NB4 (cell line): ENCODE measurements around the gene ELP5.
"Not testable (repeated sequence)": the region's sequence is repeated elsewhere in the genome, so short reads cannot be mapped to it uniquely, and the experiment has no call there.

ENCODE experiments used
- DNase-seq: peaks from one replicate; pipeline ENCODE4 v3.0.0; 2010; ENCODE audit warnings: low read depth
- H3K4me3 ChIP-seq: one replicate; pipeline ENCODE4 v1.5.1; 2011; ENCODE audit warnings: mild to moderate bottlenecking, low read depth, low read length, moderate library complexity
- CTCF ChIP-seq: IDR thresholded peaks from one replicate; pipeline ENCODE4 v1.5.1; 2012; ENCODE audit warnings: low read depth, low read length
- MAX ChIP-seq: IDR thresholded peaks from 2 replicates; pipeline ENCODE4 v1.6.1; 2011; ENCODE audit warnings: low read depth, low read length
- MYC ChIP-seq: IDR thresholded peaks from 2 replicates; pipeline ENCODE4 v1.6.1; 2011; ENCODE audit warnings: low read depth, low read length
- POLR2A ChIP-seq: IDR thresholded peaks from 2 replicates; pipeline ENCODE4 v1.6.1; 2011; ENCODE audit warnings: mild to moderate bottlenecking; ENCODE audit not compliant: insufficient read length; ENCODE audit errors: extremely low read depth

Gene ELP5

GRCh38 chr17:7242717-7243452, 9.1 kb upstream of the ELP5 start:
- TF ChIP-seq MAX (peak; percentile 91), CTCF (no peak), MYC (peak; percentile 86)
- peak; percentile 90 for DNase-seq

GRCh38 chr17:7243453-7243729, 8.6 kb upstream of the ELP5 start:
- no peak for DNase-seq
- TF ChIP-seq MYC, result no peak
- TF ChIP-seq CTCF, result no peak
- no peak for TF ChIP-seq MAX
- TF ChIP-seq POLR2A, result no peak
- H3K4me3 ChIP-seq, result no peak overlapping the region

More at GRCh38 chr17:7242717-7243452, 9.1 kb upstream of the ELP5 start:
- peak overlapping the region; percentile 74 for H3K4me3 ChIP-seq

GRCh38 chr17:7243838-7244237, 8.2 kb upstream of the ELP5 start:
- not testable (repeated sequence) for H3K4me3 ChIP-seq

GRCh38 chr17:7246779-7247178, 5.2 kb upstream of the ELP5 start:
- TF ChIP-seq MAX (no peak), POLR2A (no peak), MYC (no peak), CTCF (no peak)
- no peak for DNase-seq
- no peak overlapping the region for H3K4me3 ChIP-seq

More at GRCh38 chr17:7243838-7244237, 8.2 kb upstream of the ELP5 start:
- not testable (repeated sequence) for DNase-seq

- DNase-seq, result no peak
- peak overlapping the region; percentile 87 for H3K4me3 ChIP-seq
- TF ChIP-seq MAX (no peak), POLR2A (no peak), CTCF (no peak), MYC (no peak)
These were observed 3.2 kb upstream of the ELP5 start for GRCh38 chr17:7248796-7249195.

GRCh38 chr17:7249214-7249613, 2.8 kb upstream of the ELP5 start:
- DNase-seq, result no peak
- peak overlapping the region; percentile 87 for H3K4me3 ChIP-seq
- TF ChIP-seq CTCF (no peak), MYC (no peak), POLR2A (no peak), MAX (no peak)
